NCI-H1417 (cell line): Measurements from ENCODE around the gene PADI2.

Experiments used
- DNase-seq, 3 experiments: peaks; one replicate each; lab custom pipeline; 2025; lab: John Stamatoyannopoulos, UW

PADI2 gene

GRCh38 chr1:17139637-17140036 lies 20.4 kb upstream of the PADI2 start:
- DNase-seq: no peak

- no peak for DNase-seq
Measured at GRCh38 chr1:17137441-17137840, 18.2 kb upstream of the PADI2 start.

DNA sequence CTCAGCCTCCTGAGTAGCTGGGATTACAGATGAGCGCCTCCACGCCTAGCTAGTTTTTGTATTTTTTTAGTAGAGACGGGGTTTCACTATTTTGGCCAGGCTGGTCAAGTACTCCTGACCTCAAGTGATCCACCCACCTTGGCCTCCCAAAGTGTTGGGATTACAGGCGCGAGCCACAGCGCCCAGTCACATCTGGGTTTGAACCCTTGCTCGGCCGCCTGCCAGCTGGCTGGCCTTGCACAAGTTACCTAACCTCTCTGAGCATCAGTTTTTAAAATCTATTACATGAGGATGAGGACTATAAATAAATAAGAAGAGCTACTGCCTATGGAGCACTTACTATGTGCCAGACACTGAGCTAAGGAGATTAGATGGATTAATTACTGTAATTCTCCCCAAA lies 17.7 kb upstream of the PADI2 start:
- DNase-seq: no peak

- DNase-seq: no peak
Measured at GRCh38 chr1:17136145-17136544, 16.9 kb upstream of the PADI2 start.

DNA sequence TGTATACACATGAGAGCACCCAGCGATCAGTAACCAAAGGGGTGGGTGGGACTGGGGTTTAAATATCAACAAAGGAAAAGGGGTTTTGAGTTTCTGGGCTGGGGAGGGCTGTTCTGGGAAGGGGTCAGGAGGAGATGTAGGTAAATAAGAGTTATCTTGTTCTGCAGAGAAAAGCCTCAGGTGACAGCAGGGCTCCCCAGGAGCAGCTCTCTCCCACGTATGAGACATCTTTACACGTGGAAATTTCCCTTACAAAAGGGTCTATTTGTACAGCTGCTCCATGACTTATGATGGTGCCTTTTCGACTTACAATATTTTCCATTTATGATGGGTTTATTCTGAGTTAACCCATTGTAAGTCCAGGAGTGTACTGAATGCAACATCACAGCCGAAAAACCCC lies 16.3 kb upstream of the PADI2 start:
- peak in 1 of 3 experiments; percentile 14 for DNase-seq

DNA sequence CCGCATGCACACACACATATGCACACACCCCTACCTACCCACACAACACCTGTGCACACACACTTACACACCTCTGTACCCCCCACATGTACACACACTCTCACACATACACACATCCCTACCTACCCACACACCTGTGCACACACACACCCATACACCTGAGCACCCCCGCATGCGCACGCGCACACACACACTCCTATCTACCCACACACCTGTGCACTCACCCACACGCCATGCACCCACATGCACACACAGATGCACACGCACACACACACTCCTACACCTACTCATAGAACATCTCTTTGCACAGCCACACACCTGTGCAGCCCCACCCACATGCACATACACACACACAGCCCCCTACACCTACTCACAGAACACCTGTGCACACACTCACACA lies 15.5 kb upstream of the PADI2 start:
- DNase-seq: no peak

DNA sequence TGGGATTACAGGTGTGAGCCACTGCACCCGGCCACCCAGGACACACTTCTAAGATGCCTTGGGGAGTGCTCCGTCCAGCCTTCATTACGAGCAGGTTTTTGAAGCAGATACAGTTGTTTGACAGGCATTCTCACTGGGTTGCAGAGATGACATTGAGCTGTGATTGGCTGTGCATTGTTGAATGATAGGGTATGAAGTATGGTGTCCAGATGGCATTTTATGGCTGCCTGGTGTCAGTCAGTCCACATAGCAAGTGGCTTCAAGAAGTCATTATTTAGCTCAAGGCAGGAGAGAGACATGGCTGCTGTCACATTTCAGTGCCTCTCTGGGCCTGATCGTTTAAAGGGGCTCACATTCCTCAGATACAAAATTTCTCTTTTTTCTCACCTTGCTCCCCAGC lies 14.8 kb upstream of the PADI2 start:
- no peak for DNase-seq

GRCh38 chr1:17130138-17130635 lies 10.9 kb upstream of the PADI2 start:
- no peak for DNase-seq

- DNase-seq: peak in 1 of 3 experiments; percentile 6
Measured at GRCh38 chr1:17128361-17128760, 9.1 kb upstream of the PADI2 start.

DNA sequence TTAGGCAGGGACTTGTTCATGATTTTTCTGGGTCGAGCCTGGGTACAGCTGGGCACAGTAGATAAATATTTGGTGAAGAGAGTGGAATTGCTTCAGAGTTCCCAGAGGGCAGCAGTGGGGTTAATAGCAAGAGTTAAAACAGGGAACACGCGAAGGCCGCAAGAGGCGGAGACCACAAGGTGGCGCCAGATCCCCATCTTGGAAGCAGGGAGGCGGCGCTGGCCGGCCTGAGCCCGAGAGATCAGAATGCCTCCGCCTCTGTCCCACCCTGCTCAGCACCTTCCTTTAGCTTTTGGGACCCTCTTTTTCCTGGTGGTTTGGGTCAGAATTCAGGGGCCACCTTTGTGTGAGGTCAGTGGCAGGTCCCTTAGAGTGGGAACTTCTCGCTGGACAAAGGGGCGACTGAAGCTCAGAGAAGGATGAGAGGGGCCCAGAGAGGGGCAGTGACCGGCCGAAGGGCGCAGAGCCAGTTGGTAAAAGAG lies 6.5 kb upstream of the PADI2 start:
- peak; percentile 55 to 82 (median 77) for DNase-seq

- DNase-seq: no peak
Measured at GRCh38 chr1:17123196-17124045, 4.2 kb upstream of the PADI2 start.

GRCh38 chr1:17122521-17123164 lies 3.4 kb upstream of the PADI2 start:
- peak in 1 of 3 experiments; percentile 12 for DNase-seq

DNA sequence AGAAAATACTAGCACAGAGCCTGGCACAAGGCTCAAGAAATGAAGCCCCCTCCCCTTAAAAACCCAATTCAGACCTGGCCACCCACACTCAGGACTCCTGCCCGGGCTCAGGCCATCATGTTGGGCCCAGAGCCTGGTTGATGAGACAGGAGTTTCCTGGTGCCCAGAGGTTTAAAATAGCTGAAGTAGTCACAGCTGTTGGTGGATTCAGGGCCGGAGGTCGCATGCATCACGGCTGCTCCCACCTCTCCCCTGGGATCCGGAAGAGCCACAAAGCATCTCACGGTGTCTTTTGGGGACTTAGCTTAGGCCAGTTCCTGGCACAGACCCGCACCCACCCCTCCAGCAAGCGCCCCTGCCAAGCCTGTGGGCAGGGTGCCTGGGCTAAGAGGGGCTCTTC lies 2.6 kb upstream of the PADI2 start:
- no peak for DNase-seq

GRCh38 chr1:17120962-17121837 lies 1.9 kb upstream of the PADI2 start:
- no peak for DNase-seq

GRCh38 chr1:17120481-17120877 lies 1.2 kb upstream of the PADI2 start:
- DNase-seq: no peak

DNA sequence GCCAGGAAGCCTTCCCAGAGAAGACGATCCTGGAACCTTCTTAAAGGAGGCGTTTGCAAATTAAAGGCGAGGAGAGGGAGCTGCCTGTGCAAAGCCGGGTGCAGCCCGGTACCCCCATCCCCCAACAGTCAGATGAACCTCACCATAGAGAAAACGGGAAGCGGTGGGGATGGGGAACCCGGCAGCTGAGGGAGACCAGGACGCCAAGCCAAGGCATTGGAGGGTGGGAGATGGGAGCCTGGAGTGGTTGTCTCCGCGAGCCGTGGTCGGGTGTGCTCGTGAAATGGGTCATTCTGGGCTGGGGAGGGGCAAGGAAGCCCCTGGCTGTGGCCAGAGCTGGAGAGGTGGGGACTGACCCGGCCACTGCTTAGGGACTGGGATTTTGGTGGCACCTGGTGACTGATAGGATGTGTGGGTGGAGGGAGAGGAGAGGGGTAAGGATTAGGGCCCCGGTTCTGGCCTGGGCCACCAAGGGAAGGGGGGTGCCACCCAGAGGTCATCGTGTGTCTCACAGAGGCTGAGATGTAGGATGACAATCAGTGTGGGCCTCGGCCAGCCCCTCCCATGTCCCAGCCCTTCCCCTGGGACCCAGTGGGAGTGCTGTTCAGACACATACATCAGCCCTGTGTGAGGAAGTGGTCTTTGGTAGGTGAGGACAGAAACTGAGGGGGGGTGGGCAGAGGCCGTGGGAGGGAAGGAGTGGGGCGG lies 676 bp upstream of the PADI2 start:
- DNase-seq: no peak

DNA sequence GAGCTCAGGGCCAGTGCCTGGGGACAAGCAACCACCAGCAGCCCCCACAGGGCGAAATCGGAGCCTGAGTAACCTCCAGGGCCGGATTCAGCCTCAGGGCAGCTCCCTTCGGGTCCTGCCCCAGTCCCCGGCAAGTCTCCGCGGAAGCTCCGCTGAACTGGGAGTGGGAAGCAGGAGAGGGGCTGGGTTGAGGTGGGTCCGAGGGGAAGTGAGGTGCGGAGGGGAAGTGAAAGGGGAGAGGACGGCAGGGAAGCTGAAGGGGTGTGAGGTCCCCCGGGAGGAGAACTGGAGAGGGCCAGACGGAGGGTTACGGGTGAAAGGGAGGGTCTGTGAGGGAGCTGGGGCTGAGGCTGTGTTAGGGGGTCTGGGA lies 560 bp downstream of the PADI2 start:
- DNase-seq: no peak

- DNase-seq: no peak
Measured at GRCh38 chr1:17118268-17118667, 983 bp downstream of the PADI2 start.

DNA sequence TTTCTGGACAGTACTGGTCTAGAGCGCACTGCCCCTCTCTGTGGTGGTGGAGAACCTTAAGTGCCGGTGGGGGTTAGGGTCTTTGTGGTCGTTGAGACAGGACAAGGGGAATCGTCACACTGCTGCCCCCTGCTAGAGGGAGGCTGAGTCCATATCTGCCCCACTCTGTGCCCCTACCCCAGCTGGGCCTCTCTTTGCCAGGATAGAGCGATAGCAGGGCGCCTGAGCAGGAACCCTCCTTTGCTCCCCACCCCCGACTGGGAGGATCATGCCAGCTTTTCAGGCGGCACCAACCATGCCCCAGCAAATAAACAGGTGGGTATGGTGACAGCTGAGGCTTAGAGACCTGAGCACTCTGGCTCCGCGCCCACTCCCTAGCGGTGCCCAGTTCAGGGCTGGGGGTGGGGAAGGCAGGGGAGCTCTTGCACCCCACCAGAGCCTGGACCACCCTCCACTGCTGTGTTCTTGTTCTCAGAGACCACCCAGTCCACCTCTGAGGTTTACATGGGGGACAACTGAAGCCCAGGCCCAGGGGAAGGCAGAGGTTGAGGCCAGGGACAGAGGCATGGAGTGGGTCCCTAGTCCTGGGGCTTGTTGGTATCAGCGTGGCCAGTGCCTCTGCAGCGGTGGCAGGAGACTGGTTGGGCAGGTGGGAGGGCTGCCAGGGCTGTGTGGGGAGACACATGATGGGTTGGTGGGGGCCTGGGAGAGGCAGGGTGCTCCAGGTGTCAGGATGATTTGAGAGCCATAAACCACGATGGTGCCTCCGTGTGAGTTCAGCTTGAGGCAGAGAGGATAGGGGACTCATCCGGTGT lies 1.6 kb downstream of the PADI2 start:
- peak in 1 of 3 experiments; percentile 5 for DNase-seq

DNA sequence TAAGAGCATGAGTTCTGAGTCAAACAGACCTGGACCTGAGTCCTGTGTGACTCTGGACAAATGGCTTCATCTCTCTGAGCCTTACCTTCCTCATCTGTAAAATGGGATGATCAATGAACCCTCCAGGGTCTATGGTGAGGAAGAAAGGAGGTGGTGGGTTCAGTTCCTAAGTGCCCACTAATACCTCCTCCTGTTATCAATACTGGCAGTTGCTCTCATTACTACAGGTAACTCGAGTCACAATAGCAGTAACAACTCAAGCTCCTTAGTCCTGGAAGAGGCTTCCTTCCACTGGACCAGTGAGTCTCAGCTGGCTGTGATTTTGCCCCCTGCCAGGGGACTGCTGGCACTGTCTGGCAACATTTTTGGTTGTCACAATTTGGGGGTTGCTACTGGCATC lies 2.6 kb downstream of the PADI2 start:
- no peak for DNase-seq

DNA sequence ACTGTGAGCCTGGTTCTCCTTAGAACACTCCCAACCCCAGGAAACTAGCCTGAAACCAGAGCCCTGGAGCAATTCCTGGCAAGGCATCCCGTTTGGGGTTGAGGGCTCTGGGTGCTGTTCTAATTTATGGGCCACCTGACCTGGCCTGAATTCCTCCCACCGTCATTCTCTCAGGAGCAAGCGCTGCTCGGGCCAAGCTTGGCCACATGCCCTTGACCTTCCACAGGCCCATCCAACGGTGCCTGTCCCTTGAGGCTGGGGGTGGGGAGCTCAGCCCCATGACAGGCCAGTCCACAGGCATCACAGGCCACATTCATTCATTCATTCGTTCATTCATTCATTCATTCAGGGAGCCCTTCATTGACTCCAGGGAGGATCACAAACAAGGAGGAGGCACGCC lies 5.3 kb downstream of the PADI2 start:
- no peak for DNase-seq
